Renal cortex interstitium (tissue), 11 donors: ENCODE data around the gene TBC1D9B. TPM values are rescaled to one million over a fixed set of nuclear protein-coding genes. Genes with fewer than 3 reads are reported as not detected.

Experiments
- DNase-seq, 11 donors: peaks; one replicate each; pipeline ENCODE4 v3.0.0-alpha.2; 2013; ENCODE audit warnings: low read depth in 9 of 11, low spot score in 4 of 11; ENCODE audit errors: extremely low read depth in 1 of 11
- polyA plus RNA-seq, 3 donors: library from polyadenylated mRNA; unstranded; fragments of 120-200 nt; gene quantifications; one replicate each; pipeline ENCODE4 v1.2.1, GENCODE V29; 2013; ENCODE audit not compliant: insufficient read length in 3 of 3

TBC1D9B gene
- polyA plus RNA-seq, 3 donors = 81.6 to 121 (median 111) TPM

DNA sequence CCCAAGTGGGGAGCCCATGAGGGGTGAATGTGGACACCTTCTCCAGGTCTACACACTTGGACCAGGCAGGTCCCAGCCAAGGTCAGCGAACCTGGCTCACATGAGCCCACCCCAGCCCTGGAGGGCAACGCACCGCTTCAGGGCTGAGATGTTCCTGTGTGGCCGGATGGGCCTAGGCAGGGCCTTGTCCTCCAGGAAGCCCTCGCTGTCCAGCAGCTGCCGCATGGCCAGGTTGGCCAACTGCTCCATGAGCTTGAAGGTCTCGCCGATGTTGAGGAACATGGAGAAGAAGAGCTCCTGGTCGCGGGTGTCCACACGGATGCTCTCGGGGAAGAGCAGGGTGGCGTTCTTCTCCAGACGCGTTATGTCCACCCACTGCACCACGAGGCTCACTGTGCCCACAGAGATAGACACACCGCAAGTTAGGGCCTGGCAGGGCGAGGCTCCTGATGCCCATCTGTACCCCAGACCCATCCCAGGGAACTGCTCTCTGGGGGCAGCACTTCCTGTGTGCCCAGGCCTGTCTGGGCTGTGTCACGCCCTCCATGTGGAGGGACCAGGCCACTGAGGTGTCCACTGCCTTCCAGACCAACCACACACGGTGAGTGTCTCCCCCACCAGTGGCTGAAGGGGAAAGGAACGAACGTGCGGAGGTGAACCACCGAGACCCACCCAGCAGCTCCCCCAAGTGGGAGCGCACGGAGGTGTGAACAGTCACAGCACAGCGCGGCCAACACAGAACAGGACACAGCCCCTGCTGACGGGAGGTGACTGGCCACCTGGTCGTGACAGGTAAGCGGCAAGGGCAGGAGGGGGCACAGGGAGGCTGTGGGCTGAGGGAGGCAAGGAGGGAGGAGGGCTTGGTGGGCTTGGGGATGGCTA is 14.4 kb downstream of the TBC1D9B start:
- DNase-seq = no peak

DNA sequence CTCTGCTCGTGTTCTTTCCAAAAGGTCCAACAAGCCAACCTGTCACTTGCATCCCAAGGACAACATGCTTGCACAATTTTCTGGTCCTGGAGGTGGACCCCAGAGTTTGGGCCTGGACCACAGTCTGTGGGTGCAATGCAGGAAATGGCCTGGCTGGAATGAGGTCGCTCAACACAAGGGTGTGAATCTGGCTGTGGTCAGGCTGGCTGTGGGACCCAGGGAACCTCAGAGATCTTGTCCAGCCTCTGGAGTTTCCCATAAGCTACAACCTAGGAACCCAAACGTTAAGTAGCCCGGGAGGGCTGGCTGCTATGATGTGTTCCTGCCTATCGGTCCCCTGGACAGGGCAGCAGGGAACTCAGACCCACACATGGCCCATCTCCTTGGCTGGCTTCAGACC is 15.4 kb downstream of the TBC1D9B start:
- DNase-seq = no peak

DNA sequence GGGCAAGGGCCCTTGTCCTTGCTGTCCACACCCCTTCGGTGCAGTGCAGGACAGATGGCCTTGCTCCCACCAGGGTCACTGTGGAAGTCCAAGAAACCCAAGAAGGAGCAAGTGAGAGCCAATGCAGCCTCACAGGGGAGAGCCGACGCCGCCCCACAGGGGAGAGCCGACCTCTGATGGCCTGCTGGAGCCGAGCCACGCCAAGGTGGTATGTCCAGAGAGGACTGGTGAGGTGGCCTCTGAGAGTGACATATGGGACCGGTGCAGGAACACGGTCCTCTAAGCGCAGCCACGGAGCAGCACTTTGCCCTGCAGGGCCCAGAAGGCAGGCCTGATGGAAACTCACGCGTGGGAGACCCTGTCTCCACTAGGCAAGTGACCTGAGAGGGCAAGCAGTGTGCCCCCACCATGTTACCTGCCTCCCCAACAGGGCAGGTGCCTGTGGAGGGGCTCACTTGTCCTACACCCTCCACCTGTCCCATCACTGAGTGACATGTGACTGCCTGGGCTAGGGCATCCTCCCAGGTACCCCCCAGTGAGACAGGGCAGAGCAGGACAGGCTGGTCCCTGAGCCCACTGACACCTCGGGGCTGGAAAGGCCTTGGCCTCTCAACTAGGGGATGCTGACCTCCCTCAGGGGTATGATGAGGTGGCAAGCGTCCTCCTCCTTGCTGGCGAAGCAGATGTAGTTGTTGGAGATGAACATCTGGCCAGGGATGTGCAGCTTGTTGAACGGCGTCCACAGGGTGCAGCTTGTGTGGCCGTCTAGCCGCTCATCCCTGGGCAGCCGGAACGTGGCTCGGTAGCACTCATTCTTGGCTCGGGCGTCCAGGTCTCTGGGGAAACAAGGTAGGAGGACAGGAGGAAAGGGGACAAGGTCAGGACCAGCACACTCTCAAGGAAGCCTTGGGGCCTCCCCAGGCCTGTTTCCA is 16.7 kb downstream of the TBC1D9B start:
- no peak for DNase-seq

DNA sequence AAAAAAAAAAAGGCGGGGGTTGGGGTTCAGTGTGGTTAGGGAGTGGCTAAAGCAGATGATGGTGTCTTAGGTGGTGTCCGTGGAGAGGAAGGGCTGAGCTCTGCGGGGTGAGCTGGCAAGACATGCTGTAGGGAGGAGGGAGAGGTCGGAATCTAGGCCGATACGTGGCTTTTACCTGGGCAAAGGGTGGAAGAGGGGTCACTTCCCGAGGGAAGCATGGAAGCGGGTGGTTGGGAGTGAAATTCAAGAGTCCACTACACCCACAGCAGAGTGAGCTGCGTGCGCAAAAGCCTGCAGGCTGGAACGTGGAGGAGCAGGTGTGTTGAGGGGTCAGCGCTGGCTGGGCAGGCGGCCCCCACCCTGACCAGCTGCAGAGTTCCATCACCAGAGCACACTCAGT is 17.8 kb downstream of the TBC1D9B start:
- no peak for DNase-seq

DNA sequence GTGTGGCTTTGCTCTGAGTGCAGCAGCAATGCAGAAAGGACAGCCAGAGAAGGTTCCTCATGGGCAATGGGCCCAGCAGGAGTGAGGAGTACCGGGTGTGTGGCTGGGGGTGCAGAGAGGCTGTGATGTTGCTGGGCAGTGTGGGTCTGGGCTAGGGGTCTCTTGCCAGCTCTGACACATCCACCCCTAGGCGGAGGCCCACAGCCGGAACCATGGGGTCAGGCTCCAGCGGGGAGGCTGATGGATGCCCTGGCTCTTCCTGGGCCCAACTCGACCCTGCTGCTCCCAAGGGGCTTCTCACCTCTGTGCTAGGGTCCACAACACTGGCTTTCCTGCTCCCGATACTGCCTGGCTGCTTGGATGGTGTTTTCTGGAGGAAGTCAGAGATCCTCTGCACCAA is 19.9 kb downstream of the TBC1D9B start:
- no peak for DNase-seq

DNA sequence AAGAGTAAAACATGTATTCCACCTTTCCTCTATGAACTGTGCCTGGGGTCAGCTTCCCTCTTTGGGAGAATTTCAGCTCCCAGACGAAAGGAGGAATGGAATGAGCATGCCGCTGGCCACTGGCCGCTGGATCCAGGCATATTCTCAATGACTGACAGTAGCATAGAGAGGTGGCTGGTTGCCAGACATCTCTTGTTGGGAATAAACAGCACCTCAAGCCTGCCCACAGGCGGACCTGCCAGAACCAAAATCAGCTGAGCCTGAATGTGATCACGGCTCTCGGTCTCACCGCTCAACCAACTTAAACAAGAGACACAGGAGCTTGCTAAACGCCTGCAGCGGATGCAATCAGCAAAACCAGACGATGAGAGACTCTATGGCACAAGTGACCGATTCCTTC is 20.6 kb downstream of the TBC1D9B start:
- DNase-seq = no peak

DNA sequence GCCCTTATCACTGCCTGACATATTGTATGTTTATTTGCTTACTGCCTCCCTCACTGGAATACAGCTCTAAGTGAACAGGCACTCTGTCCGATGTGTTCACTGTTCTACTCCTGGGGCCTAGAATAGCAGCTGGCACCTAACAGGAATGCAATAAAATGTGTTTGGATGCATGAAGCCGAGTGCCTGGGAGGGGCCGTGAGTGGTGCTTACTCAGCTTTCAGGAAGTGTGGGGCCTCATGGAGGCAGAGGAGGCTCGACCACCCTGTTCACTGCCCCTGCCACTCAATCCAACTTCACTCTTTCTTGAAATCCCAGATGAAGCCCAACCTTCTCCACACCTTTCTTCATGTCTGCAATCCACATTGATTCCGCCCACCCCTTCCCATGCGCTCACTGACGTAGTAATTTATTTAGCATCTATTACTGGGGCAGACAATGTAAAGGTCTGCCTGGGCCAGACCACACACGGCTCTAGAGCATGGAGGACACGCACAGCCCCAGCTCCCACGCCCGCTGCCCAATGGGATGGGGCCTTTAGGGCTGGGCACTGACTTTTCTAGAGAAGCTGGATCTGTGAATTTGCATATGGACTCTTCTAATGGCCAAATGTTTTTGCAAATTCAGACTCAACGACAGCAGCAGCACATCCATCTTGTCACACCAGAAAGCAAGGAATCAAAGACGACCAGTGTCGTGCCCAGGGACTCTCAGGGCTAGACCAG is 21.3 kb downstream of the TBC1D9B start:
- no peak for DNase-seq

DNA sequence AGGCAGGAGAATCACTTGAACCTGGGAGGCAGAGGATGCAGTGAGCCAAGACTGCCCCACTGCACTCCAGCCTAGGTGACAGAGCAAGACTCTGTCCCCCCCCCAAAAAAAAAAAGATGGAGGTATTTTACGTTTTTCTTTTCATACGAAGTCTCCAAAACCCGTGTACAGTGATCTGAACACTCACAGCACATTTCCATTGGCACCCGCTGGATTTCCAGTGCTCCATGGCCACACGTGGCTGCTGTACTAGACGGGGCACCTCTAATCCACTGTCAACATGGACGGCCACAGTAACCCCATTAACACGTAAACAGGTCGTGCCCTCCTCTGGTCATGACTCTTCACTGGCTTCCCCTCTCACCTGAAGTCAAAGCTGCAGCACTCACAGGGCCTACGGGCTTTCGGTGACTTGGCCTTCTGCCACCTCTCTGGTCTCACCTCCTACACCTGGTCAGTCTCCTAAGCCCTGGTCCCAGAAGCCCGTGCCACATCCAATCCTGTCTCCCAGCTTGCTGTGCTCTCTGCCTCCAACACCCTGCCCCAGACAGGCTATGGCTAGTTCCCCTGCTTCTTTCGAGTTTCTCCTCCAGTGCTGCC is 22.1 kb downstream of the TBC1D9B start:
- DNase-seq = no peak

DNA sequence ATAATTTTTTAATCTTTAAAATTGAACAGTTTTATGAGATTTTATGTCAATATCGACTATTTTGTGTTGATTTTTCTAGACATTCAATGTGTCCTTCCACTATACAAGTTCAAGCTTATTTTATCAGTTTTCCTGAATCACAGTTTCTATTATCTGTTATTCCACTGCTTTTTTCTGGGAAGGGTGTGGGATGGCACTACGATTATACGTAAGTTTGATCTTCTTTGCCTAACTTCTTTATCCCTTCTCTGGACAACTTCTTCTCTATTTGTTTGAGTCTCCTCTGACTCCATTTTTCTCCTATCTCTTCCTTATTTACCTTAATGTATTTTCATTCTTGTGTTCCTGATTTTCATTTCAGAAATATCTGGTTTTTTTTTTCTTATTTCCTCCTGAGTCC is 24.5 kb downstream of the TBC1D9B start:
- no peak for DNase-seq

DNA sequence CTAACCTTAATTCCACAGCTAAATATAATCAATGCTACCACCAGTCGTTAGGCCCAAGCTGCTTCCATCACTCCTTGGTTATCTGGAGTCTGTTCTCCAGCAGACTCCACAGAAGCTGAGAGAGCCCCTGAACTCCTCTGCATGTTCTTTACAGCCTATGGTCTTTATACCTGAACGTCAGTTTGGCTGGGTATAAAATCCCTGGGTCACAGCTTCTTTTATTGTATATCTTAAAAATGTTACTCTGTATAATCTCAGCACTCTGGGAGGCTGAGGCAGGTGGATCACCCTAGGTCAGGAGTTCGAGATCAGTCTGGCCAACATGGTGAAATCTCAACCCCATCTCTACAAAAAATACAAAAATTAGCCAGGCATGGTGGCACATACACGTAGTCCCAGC is 25.4 kb downstream of the TBC1D9B start:
- DNase-seq = no peak

DNA sequence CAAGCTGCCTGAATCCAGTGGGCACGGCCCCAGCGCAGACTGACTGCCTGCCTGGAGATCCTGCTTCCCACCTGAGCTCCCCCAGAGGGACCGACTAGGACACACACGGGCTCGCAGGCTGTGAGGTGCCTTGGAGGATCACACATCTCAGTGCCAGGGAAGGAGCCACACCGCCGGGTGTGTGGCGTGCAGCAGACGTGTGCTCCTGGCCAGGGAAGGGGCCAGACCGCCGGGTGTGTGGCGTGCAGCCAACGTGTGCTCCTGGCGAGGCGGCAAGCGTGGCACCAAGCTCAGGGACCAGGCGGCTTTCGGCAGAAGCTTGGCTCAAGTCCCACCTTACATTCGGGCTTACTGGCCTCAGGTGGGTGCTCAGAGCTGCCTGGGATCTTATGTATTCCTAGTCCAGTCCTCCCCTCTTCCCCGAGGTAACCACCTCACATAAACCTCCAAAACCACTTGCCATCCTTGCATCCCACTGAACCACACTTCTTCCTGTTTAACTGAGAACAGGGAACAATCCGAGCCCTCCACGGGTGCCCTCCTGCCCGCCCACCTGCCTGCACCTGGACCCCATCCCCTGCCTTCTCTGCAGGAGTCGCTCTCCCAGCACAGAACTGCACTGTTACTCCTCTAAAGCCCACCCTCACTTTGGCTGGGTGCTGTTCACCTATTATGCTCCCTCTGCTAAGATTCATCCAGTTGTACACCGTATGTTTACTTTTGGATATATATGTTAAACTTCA is 26.7 kb downstream of the TBC1D9B start:
- no peak for DNase-seq

DNA sequence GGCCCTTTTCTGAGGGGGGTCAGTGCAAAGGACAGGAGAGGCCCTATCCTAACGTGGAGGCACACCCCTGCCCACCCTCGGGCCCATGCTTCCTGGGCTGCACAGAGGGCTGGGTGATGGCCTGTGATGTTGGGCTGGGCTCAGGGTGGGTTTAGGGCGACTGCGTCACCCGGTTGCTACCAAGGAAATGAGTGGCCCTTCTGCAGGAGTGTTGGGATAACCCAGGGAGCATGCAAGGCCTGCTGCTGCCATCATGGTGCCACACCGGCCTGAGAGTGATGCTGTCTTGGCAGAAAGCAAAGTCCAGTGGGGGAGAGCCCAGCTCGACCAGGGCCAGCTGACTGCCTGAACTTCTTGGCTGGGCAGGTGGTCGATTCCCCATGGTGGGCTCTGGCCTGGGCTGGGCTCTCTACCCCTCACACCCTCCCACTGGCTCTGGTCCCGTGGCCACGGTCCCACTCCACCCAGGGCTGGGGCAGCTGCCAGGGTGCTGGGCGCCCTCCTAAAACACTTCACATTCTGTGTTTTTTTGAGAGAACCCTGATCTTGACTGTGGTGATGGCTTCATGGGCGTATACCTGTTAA is 27.5 kb downstream of the TBC1D9B start:
- DNase-seq = no peak

DNA sequence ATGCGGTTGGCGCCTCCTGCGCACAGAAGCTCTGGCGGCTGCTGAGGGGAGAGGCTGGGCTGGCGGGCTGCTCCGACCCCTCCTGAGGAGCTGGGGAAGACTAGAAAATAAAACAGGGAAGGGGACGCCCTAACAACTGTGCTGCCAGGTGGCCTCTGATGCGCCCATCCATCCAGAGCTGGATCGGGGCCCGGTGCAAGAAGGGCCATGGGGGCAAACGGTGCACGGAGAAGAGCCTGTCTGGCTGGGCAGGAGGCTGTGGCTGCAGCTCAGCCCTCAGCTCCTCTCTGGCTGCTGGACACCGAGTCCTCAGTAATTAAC is 28.0 kb downstream of the TBC1D9B start:
- no peak for DNase-seq

DNA sequence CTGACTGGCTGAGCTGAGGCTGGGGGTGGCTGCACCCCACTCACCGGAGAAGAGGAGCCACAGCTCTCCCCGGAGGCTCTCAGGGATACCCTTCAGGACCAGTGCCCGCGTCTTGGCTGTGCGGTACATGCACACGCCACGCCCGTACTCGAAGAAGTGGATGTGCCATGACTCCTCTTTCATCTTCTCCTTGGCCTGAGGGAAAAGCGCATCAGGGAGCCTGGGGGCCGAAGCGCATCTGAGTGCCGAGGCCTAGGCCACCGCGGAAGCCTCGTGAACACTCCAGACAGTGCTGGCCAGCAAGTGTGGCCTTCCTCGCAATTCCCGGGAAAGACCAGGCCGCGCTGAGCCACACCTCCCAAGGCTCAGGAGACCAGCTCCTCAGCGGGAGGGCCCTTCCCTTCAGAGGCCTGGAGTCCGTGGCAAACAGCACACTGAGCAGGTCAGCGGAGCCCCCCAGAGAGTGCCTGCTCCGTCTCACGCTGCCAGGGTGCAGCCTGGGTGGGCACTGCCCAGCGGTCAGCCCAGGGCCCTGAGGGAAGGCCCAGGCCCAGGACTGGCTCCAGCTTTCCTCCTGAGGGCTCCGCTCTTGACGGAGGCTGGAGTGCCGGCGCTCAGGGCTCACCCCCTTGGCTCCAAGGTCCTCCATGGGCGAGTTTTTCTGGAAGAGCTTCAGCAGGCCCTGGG is 28.6 kb downstream of the TBC1D9B start:
- DNase-seq = no peak

DNA sequence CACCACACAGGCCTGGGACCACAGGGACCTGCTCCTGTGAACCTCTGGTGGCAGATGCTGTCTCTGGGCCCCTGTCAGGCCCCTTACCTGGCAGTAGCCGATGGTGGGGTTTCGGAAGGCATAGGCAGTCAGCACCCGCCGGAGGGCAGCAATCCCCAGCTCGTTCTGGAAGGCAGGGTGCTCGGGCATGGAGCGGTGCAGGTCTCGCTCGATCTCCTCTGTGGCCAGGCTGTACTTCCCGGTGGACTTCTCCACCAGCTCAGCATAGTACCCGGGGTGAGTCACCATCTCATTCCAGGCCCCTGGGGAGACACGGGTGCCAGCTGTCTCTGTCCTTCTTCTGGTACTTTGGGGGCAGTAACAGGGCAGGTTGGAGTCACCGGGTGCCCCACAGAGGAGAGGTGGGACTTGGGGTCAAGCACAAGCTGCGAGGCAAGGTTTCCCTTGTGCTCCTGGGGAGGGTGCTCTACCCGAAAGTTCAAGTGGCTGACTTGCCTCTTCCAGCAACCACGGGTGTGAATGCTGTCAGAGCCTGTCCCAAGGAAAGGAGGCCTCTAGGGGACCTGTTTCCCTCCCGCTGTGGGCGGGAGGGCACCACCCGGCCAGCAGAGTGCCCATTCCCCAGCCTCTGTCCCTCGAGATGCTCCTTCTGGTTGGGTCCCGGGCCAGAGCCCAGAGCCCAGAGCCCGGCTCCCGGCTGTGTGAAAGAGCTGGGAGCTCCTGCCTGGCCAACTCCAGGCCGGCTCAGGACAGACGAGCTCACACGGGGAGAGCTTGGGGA is 29.3 kb downstream of the TBC1D9B start:
- DNase-seq = no peak

DNA sequence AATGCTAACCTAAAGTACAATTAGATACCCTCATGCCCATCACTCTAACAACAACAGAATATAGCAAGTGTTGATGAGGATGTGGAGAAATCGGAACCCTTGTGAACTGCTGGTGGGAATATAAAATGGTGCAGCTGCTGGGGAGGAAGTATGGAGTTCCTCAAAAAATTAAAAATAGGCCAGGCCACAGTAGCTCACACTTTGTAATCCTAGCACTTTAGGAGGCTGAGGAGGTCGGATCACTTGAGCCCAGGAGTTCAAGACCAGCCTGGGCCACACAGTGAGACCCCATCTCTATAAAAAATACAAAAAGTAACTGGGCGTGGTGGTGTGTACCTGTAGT is 31.1 kb downstream of the TBC1D9B start:
- no peak for DNase-seq
